Mammary epithelial cell (primary cell): Measurements from ENCODE around the gene SBSN.

Source experiments
- CTCF ChIP-seq, 2 donors: IDR thresholded peaks in 1 of 2; conservative IDR thresholded peaks in 1 of 2; 2 replicates each; pipeline ENCODE4 v1.5.1; 2011 to 2012; ENCODE audit warnings: inconsistent platforms in 2 of 2, low read length in 2 of 2, mild to moderate bottlenecking in 2 of 2, control low read depth in 1 of 2, low read depth in 1 of 2; ENCODE audit not compliant: insufficient read depth in 1 of 2; ENCODE audit errors: extremely low read depth in 1 of 2
- EZH2 ChIP-seq: IDR thresholded peaks from 2 replicates; pipeline ENCODE4 v1.6.1; 2012; ENCODE audit warnings: low read length, inconsistent platforms, borderline replicate concordance

GRCh38 chr19:35474104-35474503 is 54.0 kb downstream of the SBSN start:
- no peak for TF ChIP-seq EZH2
- no peak for TF ChIP-seq CTCF (conservative IDR thresholded peaks at IDR 0.05 in 1 of 2, IDR thresholded peaks at IDR 0.05 in 1 of 2; ENCODE audit: extremely low read depth in 1 of 2, insufficient read depth in 1 of 2, low read depth in 1 of 2, low read length in 2 of 2)
